Dedifferentiated amniotic fluid mesenchymal stem cell (primary cell): Measurements from ENCODE around the gene STEAP3.
"Not testable (repeated sequence)": the region's sequence is repeated elsewhere in the genome, so short reads cannot be mapped to it uniquely, and the experiment has no call there.

Experiments
- DNase-seq: peaks from one replicate; pipeline ENCODE4 v3.0.0-alpha.2; 2016; ENCODE audit errors: extremely low spot score

The STEAP3 gene

DNA sequence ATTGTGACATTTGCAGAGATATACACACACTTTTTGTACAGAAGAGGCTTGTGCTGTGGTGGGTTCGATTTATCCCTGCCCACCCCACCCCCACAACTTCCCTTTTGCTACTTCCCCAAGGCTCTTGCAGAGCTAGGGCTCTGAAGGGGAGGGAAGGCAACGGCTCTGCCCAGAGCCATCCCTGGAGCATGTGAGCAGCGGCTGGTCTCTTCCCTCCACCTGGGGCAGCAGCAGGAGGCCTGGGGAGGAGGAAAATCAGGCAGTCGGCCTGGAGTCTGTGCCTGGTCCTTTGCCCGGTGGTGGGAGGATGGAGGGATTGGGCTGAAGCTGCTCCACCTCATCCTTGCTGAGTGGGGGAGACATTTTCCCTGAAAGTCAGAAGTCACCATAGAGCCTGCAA, 40.0 kb downstream of the STEAP3 start:
- no peak for DNase-seq

DNA sequence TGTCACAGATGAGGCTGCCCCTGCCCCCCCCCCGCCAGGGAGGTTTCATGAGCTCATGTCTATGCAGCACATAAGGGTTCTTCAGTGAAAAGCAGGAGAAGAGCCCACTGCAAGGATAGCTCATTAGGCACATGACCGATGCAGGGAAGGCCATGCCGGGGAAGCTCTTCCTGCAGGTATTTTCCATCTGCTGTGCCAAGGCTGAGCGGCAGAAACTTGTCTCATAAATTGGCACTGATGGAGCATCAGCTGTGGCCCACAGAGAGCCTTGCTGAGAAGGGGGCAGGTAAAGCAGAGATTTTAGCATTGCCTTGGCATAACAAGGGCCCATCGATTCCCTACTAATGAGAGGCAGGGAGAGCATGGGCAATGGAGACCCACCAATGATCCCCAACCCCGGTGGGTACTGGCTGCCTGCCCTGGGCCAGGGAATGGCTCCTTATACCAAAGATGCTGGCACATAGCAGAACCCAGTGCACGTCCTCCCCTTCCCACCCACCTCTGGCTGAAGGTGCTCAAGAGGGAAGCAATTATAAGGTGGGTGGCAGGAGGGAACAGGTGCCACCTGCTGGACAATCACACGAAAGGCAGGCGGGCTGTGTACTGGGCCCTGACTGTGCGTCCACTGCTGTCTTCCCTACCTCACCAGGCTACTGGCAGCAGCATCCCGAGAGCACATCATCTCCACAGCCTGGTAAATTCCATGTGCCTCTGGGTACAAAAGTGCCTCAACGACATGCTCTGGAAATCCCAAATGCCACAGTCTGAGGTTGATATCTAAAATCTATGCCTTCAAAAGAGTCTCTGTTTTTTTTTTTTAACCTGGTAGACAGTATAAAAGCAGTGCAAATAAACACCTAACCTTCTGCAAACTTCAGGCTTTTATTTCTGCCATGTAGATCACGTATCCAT, 41.4 kb downstream of the STEAP3 start:
- no peak for DNase-seq

DNA sequence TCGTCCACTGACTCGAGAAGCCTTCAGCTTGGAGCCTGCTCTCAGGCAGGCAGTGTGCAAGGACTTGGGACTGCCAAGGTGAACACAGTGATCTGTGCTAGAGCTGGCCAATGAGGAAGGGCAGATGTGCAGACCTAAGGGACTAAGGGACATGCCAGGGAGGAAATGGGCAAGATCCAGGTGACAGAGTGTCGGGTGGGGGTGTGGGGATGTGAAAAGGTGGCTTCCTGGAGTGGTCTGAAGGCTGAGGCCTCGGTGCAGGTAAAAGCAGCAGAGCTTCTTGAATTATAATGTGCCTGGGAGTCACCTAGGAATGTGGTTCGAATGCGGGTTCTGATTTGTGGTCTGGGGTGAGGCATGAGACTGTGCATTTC, 42.0 kb downstream of the STEAP3 start:
- DNase-seq = no peak

DNA sequence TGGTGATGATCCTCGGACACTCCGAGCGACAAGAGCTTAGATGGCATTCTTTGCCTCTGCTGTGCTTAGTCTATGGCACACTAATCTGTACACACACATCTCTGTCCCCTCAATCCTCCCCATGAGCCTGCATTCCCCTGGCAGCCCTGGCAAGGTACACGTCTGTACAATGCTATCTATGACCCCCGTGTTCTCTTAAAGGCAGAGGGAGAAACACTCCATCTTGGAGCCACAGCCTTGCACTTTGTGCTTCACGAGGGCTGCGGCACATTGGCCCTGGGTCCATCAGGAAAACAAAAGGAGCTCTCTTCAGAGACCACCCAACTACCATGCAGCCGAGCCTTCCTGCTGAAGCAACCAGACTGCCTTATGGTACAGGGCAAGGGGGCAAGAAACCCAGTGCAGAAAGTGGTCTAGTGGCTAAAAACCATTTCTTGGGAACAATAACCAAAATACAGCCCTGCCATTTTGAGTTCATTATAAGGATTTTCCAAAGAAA, 42.5 kb downstream of the STEAP3 start:
- DNase-seq = no peak

- DNase-seq = no peak
These were observed 44.0 kb downstream of the STEAP3 start for GRCh38 chr2:119267604-119268003.

DNA sequence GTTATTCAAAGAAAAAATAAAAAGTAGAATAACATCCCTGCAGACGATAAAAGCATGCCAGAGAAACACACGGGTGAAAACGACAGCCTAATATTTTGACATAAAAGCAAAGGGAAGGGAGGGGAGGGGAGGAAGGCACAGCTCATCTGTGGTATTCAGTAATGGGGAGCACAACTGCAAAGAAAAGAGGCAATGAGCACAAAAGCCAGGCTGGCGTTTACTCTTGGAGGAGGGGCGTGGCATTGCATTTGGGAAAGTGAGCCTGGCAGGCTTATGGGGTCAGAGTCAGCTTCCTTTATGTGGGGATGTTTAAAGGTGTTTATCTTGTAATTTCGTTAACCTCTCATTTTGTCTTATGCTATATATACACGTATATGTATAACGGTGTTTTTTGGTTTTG, 53.2 kb downstream of the STEAP3 start:
- DNase-seq = no peak

DNA sequence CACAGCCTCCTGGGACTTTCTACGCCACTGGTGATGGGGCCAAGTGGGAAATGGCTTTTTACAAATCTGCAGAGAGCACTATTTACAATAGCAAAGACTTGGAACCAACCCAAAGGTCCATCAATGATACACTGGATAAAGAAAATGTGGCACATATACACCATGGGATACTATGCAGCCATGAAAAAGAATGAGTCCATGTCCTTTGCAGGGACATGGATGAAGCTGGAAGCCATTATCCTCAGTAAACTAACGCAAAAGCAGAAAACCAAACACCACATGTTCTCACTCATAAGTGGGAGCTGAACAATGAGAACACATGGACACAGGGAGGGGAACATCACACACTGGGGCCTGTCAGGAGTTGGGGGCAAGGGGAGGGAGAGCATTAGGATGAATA, 54.8 kb downstream of the STEAP3 start:
- DNase-seq = not testable (repeated sequence)

- no peak for DNase-seq
These were observed 55.3 kb downstream of the STEAP3 start for GRCh38 chr2:119278946-119279345.

DNA sequence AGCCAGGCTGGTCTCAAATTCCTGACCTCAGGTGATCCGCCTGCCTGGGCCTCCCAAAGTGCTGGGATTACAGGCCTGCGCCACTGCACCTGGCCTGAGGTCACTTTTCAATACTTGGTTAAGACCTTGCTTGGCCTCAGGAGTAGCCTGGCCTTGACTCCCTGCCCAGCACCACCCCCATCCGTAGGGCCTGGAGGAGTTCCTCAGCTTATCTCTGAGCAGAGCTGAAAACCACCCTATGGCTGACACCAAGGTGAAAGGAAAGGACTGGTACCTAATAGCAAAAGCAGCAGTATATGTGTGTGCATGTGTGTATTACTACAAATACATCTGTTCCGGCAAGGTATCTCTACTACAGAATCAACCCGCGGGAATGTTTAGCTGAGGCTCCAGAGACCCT, 56.0 kb downstream of the STEAP3 start:
- DNase-seq = no peak

GRCh38 chr2:119280680-119281079, 57.0 kb downstream of the STEAP3 start:
- no peak for DNase-seq

DNA sequence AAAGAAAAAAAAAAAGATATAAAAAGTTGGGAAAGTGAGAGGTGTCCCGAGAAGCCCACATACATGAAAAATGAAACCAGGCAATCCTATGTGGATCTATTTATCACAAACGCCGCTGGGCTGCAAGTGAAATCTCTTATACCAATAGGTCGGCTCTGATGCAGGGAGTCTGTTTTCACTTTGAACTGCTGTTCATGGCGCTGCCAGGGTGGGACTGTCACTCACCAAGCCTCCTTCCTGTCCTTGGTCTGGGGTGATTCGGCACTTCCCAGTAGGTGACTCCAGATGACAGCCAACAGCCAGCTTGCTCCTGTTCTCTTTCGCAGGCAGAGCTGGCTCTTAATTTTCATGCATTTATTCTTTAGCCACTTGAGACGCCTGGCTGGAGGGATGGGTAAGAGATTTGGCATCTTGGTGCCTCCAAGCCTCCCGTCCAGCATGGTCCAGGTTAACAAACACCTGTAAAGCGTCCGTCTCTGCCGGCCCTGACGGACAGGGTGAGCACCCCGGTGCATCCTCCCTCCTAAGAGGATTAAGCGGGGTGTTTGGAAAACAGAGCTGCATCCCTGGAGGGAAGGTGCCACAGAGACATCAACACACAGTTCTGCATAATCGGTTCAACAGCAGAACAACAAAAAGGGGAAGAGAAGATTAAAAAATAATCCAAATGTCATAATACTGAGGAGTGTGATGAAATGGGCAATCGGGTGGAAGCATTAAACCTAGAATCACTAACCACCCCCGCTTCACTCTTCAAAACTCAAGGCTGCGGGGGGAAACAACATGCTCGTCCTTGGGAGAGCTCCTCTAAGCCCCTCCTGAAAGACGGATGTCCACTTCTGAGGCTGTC, 58.7 kb downstream of the STEAP3 start:
- DNase-seq = no peak

GRCh38 chr2:119282996-119283511, 59.4 kb downstream of the STEAP3 start:
- no peak for DNase-seq

GRCh38 chr2:119283873-119284331, 60.3 kb downstream of the STEAP3 start:
- DNase-seq = no peak

DNA sequence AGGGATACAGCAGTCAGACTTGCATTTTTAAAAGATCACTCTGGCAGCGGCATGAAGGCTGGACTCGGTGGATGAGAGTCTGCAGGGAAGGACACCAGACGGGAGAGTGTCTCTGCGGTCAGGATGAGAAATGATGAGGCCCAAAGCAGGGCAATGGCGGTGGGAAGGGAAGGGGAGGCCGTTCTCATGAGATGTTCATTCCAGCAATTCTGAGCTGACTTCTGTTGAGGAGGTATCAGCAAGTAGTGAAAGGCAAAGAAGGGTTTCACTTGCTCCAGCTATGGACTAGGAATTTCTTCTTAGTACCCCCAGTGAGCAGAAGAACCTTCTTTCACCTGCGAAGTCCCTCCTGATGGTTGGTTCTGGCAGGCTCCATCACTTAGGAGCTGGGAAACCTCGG, 63.0 kb downstream of the STEAP3 start:
- no peak for DNase-seq

GRCh38 chr2:119288576-119288975, 64.9 kb downstream of the STEAP3 start:
- no peak for DNase-seq

- DNase-seq = no peak
These were observed 65.5 kb downstream of the STEAP3 start for GRCh38 chr2:119289093-119289492.

GRCh38 chr2:119289642-119290041, 66.0 kb downstream of the STEAP3 start:
- DNase-seq = no peak

DNA sequence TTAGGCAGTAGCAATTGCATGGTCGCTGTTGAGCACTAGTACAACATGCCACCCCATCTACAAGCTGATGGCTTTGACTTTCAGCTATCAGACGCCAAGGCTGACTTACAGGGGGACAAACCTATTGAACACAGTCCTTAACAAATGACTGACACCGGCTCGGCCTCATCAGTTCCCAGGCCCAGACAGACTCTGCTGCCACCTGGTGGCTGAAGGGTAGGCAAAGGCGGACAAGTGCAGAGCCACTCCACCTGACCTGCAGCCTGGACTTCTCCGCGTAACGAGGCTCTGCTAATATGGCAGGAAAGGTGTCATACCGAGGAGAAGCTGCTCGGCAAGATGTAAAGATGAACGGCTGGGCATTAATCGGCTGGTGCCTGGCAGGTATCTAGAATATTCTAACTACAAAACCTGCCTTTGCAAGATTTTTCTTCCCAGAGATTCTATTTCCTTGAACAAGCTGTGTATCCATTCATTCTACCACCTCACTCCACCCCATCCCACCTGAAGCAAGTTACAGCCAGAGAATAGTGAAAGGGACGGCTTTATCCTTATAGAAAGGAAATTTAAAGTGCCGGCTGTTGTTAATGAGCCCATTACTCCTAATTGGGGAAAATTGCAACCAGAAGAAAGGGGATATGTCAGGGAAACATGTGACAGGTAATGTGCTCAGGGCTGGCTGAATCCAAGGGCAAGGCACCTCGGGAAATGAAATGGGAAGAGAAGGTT, 67.4 kb downstream of the STEAP3 start:
- no peak for DNase-seq

- no peak for DNase-seq
These were observed 68.0 kb downstream of the STEAP3 start for GRCh38 chr2:119291588-119292167.

- peak; percentile 38 for DNase-seq
These were observed 68.6 kb downstream of the STEAP3 start for GRCh38 chr2:119292226-119292625.

DNA sequence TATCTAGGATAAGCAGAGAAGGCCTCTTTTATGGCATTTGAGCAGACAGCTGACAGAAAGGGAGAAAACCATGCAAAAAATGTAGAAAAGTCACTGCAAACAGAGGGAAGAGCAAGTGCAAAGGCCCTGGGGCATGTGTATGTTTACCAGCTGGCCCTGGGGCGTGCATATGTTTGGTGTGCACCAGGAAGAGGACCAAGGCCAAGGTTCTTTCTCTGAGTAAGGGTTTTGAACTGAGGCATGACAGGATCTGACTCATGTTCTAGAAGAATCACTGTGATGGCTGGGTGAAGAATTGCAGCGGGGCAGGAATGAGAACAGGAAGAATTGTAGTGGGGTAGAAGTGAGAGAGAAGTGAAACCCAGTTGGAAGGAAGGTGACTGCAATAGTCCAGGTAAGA, 69.6 kb downstream of the STEAP3 start:
- no peak for DNase-seq
